Neural crest cell (in vitro differentiated cells): Measurements from ENCODE around the gene CCDC18. TPM values are rescaled to one million over a fixed set of nuclear protein-coding genes. Genes with fewer than 3 reads are reported as not detected.

Experiments used
- DNase-seq: peaks from one replicate; pipeline ENCODE4 v3.0.0; 2021; ENCODE audit warnings: low read depth, mixed read lengths, low spot score
- H3K27ac Mint-ChIP-seq: one replicate; pipeline ENCODE4 v1.8.0; 2021; ENCODE audit warnings: mild to moderate bottlenecking, mixed read lengths; ENCODE audit not compliant: unreplicated experiment
- H3K27me3 Mint-ChIP-seq: 2 replicates; pipeline ENCODE4 v1.8.0; 2021; ENCODE audit warnings: low read depth, mild to moderate bottlenecking, mixed read lengths
- H3K36me3 Mint-ChIP-seq: 2 replicates; pipeline ENCODE4 v1.8.0; 2021; ENCODE audit warnings: low read depth, mild to moderate bottlenecking, mixed read lengths
- H3K4me1 Mint-ChIP-seq: 2 replicates; pipeline ENCODE4 v1.8.0; 2021; ENCODE audit warnings: mixed read lengths
- H3K4me3 Mint-ChIP-seq: one replicate; pipeline ENCODE4 v1.8.0; 2021; ENCODE audit warnings: mild to moderate bottlenecking, mixed read lengths
- H3K9me3 Mint-ChIP-seq: 2 replicates; pipeline ENCODE4 v1.8.0; 2021; ENCODE audit warnings: mixed read lengths
- total RNA-seq: library from RNA; stranded (reverse); gene quantifications from 2 replicates; pipeline ENCODE4 v1.2.1, GENCODE V29; 2021
- TF ChIP-seq, protein P1 (sequence below): fragments of 200-600 bp; sonication (generic); conservative IDR thresholded peaks from 2 replicates; pipeline ENCODE4 v1.5.0; 2021; ENCODE audit warnings: antibody characterized with exemption, mild to moderate bottlenecking

Gene CCDC18
- total RNA-seq, 1 donor from 2014 or later: 21.0 TPM

DNA sequence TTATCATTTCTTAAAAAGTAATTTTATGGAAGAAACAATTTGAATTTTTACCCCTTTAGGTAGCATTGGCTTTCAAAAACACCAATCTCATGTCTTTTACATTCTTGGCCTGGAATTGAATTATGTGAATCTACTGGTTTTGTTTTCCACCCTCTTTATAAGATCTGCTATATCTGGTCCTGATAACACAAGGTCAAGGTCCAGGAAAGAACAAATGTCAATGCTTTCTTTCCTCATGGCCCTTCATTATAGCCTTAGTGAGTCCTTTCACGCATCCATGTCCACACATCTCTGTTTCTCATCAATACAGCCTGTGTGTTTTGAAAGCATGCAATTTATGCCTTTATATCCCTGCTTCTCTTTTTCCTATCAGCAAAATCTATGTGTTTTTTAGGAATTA is 141.2 kb downstream of the CCDC18 start:
- Mint-ChIP-seq H3K4me3 (no peak overlapping the region), H3K9me3 (peaks cover 4% of the 10 kb centered on the region), H3K27ac (no peak overlapping the region), H3K36me3 (no peaks in the 10 kb centered on the region), H3K4me1 (no peaks in the 10 kb centered on the region), H3K27me3 (no peaks in the 10 kb centered on the region)
- TF ChIP-seq, protein P1, sequence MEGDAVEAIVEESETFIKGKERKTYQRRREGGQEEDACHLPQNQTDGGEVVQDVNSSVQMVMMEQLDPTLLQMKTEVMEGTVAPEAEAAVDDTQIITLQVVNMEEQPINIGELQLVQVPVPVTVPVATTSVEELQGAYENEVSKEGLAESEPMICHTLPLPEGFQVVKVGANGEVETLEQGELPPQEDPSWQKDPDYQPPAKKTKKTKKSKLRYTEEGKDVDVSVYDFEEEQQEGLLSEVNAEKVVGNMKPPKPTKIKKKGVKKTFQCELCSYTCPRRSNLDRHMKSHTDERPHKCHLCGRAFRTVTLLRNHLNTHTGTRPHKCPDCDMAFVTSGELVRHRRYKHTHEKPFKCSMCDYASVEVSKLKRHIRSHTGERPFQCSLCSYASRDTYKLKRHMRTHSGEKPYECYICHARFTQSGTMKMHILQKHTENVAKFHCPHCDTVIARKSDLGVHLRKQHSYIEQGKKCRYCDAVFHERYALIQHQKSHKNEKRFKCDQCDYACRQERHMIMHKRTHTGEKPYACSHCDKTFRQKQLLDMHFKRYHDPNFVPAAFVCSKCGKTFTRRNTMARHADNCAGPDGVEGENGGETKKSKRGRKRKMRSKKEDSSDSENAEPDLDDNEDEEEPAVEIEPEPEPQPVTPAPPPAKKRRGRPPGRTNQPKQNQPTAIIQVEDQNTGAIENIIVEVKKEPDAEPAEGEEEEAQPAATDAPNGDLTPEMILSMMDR: no peak
- no peak for DNase-seq

DNA sequence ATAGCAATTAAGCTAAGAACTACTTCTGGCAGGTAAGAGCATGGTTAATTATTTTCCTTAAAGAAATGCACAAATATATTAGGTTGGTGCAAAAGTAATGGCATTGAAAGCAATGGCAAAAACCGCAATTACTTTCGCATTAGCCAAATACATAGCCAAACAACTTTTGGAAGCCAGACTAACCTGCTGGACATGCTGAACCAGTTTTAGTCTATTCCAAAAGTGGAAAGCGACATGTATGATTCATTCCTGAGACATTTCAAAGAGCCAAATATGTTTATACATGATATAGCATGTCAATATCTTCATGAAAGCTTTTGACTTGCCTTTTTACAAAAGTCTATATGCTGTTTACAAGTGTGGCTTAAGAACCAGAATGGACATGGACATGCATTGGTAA is 141.8 kb downstream of the CCDC18 start:
- H3K27ac Mint-ChIP-seq: no peak overlapping the region
- no peak overlapping the region for H3K4me3 Mint-ChIP-seq
- peaks cover 4% of the 10 kb centered on the region for H3K9me3 Mint-ChIP-seq

DNA sequence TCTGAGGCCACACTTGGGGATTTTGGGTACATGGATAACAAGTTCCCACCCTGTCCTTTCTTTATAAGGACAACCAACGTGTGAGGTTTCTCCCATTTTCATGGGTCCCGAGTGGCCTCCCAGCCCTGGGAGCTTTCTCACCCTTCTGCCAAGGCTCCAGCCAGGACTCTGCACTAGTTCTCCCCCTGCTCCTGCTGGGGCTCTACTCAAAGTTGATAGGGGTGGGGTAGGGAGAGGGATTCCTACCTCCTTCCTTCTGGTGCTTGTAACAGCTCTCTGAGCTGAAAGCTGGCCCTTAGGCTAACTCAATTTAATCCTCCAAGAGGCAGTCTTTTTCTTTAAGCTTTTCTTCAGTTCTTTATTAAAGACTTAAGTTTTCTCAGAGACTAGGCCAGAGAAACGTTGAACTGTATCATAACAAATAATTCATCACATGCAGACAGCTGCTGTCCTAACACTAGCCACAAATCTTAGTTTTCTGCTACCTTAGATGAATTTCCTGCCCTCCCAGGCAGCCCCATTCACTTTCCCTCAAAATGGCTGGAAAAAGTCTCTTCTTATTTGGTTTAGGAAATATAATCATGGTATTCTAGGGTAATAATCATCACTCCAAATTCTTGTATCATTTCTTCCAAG is 142.8 kb downstream of the CCDC18 start:
- H3K9me3 Mint-ChIP-seq: peaks cover 4% of the 10 kb centered on the region
- TF ChIP-seq, protein P1: no peak
- no peaks in the 10 kb centered on the region for H3K4me1 Mint-ChIP-seq
- no peak overlapping the region for H3K27ac Mint-ChIP-seq
- H3K4me3 Mint-ChIP-seq: no peak overlapping the region
- no peaks in the 10 kb centered on the region for H3K36me3 Mint-ChIP-seq
- no peak for DNase-seq
- no peaks in the 10 kb centered on the region for H3K27me3 Mint-ChIP-seq

More for the DNA sequence above, 141.8 kb downstream of the CCDC18 start:
- DNase-seq: no peak
- Mint-ChIP-seq H3K36me3 (no peaks in the 10 kb centered on the region), H3K4me1 (no peaks in the 10 kb centered on the region), H3K27me3 (no peaks in the 10 kb centered on the region)
- TF ChIP-seq, protein P1: no peak

DNA sequence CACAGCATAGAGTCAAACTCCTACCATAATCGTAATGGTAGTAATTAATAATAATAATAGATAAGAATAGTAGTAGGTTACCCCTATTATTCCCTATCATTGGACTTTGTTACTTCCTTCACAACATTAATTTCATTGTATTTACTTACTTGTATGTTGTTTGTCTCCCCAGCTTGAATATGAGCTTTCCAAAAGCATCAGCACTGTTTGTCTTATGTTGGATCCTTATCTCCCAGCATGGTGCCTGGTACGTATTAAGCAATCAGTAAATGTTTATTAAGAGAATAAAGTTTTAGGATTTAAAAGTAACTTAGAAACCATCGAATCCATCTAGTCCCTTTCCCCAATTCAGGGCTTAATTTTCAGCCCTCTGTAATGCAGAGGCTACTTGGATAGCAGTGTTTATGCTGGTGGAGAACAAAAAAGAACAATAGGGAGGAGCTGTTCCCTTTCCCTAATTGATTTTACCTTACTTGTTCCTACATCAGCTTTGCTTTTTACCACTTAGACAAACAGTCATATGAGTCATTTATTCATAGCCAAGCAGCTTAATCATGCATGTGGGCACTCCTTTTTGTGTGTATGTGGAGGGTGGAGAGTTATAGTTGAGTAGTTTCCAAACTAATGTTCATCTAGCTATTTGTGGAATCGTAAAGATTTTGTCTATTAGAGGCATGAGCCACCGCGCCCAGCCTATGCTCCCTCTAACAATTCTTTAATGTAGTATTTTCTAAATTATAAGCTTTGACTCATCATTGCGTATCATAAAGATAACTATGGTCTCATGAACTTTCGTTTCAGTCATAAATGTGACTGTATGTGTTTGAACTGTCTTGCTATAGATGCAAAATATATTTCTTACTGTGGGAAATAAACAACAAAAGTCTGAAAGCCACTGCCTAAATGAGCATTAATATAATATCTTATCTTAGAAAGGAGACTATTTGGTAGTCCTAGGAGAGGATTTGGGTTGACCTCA is 144.3 kb downstream of the CCDC18 start:
- Mint-ChIP-seq H3K9me3 (peaks cover 4% of the 10 kb centered on the region), H3K4me3 (no peak overlapping the region), H3K4me1 (no peaks in the 10 kb centered on the region), H3K27me3 (no peaks in the 10 kb centered on the region), H3K36me3 (no peaks in the 10 kb centered on the region), H3K27ac (no peak overlapping the region)
- TF ChIP-seq, protein P1: no peak
- DNase-seq: no peak

Other genes with a start within 250 kb of the CCDC18 start
- gene DIPK1A, start 219.3 kb upstream of the CCDC18 start, total RNA-seq: 2.0 and 2.3 TPM in 2 replicates
- 77.1 and 83.5 TPM in 2 replicates for gene MTF2, start 101.4 kb upstream of the CCDC18 start, total RNA-seq
- gene TMED5, start 311 bp upstream of the CCDC18 start, total RNA-seq: 38.3 and 40.8 TPM in 2 replicates
- 61.2 and 62.7 TPM in 2 replicates for gene DR1, start 165.2 kb downstream of the CCDC18 start, total RNA-seq